GM18511 (cell line): ENCODE results near the gene NOSIP.

Source experiments
- ATAC-seq: cut with Tn5 transposase; IDR thresholded peaks from one replicate; pipeline ENCODE4 v1.9.1; 2021; ENCODE audit warnings: mild to moderate bottlenecking, moderate library complexity; ENCODE audit not compliant: unreplicated experiment

NOSIP gene

DNA sequence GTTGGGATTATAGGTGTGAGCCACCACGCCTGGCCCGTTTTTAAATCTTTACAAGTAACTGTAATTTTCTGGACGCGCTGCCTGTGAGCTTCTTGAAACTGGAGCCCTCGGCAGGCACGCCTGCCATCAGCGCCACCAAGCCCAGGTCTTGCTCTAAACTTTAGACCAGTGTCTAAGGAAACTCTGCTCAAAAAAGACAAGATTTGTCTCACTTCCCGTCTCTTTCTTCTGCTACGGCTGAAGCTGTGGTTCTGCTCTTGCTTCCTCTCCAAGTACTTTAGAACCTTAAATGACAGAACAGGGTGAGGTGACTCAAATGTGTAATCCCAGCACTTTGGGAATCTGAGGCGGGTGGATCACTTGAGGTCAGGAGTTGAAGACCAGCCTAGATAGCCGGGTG, 27.6 kb downstream of the NOSIP start:
- ATAC-seq = no peak

DNA sequence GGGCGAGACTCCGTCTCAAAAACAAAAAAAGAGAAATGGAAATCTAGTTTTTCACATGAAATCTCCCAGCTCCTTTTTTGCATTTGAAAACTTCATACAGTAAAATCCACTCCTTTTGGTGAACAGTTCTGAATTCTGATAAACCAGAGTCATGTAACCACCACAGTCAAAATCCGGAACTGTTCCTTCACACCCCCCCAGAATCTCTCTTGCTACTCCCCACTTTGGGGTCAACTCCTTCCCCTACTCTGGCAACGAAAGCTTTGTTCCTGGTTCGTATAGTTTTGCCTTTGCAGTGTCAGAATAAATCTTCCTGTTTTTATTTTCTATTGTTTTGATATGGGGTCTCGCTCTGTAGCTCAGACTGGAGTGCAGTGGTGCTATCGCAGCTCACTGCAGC, 28.8 kb downstream of the NOSIP start:
- ATAC-seq = no peak

DNA sequence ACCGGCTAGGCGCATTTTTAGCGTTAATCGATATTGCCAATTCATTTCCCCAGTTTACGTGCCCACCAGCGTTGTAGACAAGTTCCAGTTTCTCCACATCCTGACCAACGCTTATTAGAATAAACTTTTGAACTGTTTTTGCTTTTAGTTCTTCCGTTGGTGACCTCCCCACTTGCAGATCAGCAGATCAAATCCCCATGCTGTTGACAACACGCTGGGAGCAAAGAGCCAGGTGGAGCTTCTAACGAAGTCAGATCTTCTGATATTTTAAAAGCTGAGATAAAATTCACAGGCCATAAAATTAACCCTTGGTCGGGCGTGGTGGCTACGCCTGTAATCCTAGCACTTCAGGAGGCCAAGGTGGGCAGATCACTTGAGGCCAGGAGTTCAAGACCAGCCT, 31.3 kb downstream of the NOSIP start:
- no peak for ATAC-seq

DNA sequence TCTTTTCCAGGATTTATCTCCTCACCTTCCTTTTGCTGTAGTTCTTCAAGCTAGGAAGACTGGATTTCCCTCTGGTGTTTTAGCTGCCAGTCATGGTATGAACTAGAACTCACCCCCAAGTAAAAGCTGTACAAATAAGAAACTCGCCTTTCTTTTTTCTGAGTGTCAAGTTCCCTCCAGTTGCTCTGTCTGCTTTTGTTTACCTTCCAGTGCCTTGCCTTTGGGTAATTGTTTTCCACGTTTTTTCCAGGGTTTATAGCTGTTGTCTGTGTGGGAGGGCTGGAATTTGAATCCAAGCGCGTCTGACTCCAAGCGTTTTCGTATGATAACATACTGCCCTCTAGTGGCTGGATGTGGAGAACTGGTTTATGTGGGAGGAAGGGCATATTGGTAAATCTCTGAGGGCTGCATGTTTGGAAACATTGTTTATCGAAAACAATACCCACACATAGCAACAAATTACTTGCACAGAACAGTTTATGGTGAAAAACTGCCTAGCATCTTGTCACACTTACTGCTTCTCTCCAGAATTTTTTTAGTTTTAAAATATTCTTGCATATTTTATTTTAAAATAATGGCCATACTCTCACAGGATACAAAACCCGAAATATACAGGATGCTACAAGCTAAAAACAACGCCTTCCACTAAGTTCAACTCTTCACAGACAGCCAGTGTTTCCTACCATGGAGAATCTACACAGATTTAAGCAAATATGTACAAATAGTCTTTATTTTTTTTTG, 33.4 kb downstream of the NOSIP start:
- no peak for ATAC-seq

DNA sequence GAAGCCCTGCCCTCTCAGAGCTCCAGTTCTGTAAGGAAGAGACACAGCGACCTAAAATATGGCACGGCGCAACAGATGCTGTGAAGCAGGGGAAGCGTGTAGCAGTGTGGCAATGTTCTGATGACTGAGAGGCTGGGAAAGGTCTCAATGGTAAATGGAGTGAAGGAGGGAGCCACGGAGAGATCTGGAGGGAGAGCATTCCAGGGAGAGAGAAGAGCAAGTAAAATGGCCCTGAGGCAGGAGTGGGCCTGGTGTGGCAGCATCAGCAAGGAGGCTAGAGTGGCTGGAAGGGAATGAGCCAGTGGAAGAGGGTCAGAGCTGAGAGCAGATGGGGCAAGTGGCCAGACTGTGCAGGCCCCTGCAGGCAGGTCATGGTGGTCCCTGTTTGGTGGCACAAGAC, 36.2 kb downstream of the NOSIP start:
- ATAC-seq = no peak

DNA sequence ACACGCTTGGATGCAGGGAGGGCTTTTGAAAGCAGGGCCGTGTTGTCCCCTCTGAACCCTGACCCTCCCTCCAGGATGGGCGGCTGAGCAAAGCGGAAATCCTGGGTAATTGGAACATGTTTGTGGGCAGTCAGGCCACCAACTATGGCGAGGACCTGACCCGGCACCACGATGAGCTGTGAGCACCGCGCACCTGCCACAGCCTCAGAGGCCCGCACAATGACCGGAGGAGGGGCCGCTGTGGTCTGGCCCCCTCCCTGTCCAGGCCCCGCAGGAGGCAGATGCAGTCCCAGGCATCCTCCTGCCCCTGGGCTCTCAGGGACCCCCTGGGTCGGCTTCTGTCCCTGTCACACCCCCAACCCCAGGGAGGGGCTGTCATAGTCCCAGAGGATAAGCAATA, 37.3 kb downstream of the NOSIP start:
- ATAC-seq = no peak

GRCh38 chr19:49542446-49542845, 37.9 kb downstream of the NOSIP start:
- ATAC-seq = no peak

DNA sequence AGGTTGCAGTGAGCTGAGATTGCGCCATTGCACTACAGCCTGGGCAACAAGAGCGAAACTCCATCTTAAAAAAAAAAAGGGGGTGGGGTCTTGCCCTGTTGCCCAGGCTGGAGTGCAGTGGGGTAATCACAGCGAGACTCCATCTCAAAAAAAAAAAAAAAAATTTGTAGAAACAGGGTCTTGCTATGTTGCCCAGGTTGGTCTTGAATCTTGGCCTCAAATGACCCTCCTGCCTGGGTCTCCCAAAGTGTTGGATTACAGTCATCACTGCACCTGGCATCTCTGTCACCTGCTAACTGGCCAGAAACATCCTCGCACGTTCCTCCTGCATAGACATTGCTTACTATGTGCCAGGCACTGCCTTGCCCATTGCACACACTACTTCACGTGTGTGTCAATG, 38.4 kb downstream of the NOSIP start:
- ATAC-seq = no peak

DNA sequence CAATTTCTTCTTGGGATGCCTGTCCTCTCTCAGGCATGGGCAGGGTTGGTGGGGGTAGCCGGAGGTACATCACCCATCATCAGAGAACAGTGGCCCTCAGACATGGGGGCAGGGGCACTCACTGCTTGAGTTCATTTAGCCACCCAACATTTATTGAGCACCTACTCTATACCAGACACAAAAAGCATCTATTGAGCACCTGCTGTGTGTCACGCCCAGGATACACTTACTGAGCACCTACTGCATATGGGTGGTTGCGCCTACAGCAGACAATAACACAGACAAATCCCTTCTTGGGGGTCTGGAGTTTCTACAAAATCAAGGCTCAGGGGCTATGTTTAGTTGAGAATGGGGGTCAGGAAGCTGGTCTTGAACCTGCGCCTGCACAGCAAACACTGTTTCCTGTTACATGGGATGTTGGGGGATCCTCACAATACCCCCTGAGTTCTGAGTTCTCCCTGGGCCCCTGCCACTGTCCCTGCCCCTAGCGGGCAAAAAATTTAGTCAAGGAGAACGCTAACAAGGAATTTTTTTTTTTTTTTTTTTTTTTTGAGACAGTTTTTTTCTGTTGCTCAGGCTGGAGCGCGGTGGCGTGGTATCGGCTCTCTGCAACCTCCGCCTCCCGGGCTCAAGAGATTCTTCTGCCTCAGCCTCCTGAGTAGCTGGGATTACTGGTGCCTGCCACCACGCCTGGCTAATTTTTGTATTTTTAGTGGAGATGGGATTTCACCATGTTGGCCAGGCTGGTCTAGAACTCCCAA, 41.0 kb downstream of the NOSIP start:
- ATAC-seq = no peak

- ATAC-seq = no peak
Observed at GRCh38 chr19:49538643-49539042, 41.7 kb downstream of the NOSIP start.

DNA sequence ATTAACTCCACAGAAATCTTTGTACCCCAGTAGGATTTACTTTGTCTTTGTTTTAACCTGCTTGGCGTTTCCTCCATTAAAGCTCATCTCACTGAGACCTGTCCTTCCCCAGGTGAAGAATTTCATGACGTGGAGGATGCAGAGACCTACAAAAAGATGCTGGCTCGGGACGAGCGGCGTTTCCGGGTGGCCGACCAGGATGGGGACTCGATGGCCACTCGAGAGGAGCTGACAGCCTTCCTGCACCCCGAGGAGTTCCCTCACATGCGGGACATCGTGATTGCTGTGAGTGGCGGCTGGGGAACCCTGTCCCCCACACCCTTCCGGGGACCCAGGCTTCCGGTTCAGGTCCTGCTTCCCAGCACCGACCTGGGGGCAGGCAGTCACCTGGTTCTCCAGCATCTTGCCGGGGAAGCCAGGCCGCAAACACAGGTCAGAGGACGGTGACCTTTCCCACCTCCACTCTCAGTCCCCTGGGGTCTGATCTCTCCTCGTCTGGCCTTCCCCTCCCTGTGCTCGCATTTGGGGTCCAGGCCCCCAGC, 43.4 kb downstream of the NOSIP start:
- ATAC-seq = no peak

GRCh38 chr19:49534632-49535385, 45.5 kb downstream of the NOSIP start:
- ATAC-seq = no peak

DNA sequence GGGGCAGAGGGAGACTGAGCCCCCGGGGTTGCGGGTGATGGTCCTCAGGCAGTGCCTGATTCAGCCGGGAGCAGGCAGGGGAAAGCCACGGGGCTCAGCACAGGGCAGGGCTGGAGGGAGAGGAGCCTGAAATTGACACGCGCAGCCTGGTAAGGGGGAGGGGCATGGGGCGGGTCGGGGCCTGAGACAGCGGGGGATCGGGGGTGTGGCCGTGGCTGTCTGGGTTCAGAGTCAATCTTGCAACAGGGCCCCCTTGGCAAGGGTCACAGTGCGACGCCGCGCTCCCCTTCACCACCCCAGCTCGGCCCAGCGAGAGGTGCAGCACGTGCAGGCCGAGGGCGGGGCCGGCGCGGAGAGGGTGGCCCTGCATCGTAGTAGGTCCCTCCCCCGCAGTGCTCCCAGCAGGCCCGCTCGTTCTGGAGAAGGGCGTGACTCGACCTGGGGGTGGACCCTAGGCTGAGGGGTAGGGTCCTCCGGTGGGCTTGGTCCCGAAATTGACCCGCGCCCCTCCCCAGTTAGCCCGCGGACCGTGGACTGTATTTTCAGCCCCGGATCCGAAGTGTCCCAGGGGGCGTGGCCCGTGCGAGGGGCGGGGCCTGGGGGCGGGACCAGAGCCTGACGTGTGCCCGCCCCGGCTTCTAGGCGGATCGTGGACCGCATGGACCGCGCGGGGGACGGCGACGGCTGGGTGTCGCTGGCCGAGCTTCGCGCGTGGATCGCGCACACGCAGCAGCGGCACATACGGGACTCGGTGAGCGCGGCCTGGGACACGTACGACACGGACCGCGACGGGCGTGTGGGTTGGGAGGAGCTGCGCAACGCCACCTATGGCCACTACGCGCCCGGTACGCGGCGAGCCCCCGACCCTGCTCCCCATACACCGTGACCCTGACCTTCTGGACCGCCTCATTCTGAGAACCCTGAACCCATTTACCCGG, 46.5 kb downstream of the NOSIP start:
- ATAC-seq = peak; percentile 78

GRCh38 chr19:49530708-49531107, 49.6 kb downstream of the NOSIP start:
- no peak for ATAC-seq

- ATAC-seq = no peak
Observed at GRCh38 chr19:49528211-49528771, 52.1 kb downstream of the NOSIP start.

DNA sequence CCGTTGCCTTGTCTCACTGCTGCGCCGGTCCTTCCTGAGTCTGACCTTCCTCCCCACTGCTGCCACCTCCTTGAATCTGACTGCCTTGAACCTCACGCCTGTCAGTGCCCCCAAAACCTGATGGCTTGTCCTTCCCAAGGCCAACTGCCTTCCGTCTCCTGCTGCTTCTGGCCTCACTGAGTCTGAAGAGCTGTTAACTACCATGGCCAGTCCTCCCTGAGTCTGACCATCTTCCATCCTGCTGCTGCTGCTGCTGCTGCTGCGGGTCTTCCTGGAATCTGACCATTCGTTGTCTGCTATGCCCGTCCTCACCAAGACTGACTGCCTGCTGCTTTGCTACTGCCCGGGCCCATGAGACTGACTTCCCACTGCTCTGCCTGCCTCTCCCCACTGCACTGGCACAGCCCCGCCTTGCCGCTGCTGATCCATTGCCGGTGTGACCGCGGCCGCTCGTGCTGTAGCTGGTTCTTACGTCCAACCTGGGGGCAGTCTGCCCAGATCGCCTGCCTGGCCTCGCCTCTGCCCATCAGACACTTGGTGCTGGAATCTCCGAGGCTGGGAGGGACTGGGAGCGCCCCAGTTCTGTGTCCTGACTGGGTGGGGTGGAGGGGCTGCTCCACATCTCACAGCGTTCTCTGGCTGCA, 55.4 kb downstream of the NOSIP start:
- ATAC-seq = no peak

- no peak for ATAC-seq
Observed at GRCh38 chr19:49520705-49521319, 59.5 kb downstream of the NOSIP start.

DNA sequence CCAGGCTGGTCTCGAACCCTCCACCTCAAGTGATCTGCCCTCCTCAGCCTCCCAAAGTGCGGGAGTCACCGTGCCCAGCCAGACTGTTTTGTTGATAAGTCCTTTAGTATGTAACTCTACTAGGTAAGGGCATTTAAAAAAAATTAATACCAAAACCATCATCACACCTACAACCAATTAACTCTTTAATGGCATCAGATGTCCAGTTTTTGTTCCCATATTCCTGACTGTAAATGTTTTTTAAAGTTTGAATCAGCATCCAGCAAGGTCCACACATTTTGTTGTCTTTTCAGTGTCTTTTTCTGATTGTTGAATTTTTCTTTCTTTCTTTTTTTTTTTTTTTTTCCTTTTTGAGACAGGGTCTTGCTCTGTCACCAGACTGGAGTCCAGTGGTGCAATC, 62.3 kb downstream of the NOSIP start:
- ATAC-seq = no peak

DNA sequence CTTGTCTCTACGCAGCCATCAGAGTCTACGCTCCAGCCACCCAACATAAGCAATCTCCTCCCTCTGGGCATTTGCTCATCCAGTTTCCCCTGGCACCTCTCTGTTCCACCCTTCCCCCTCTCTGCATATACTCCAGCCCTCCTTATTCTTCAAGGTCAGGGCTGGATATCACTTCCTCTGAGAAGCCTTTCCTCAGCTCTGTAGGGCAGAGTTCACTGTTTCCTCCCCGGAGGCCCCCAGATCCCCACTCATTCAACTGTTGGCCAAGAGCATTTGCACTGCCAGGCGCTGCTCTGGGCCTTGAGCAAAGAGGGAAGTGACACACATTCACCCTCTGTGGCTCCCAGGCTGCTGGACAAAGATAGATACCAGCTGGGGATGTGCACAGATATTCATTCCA, 64.6 kb downstream of the NOSIP start:
- ATAC-seq = no peak
